GM12892 (cell line): ENCODE data around the gene MTHFD1L.

Experiments
- POLR2A ChIP-seq: IDR thresholded peaks from 2 replicates; pipeline ENCODE4 v1.6.1; 2011; ENCODE audit warnings: low read depth, low read length, control low read depth
- POLR2AphosphoS5 ChIP-seq: IDR thresholded peaks from 2 replicates; pipeline ENCODE4 v1.6.1; 2011; ENCODE audit warnings: low read depth, low read length, control low read depth

DNA sequence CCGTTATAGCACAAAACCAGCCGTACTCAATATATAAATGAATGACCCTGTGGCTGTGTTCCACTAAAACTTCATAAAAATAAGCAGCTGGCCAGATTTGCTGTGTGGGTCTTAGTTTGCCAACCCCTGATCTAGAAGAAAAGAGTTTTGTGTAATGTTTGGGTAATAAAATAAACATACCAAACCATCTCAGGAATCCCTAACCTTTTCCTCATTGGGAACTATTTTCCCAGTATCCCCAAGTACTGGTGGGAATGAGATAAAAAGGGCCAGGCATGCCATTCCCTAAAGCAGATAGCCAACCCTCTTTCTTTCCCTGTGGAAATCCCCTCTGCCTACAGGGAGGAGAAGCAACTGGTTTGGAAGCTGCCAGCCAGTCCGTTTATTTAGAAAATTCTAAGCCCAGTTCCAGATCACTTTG is 205.1 kb downstream of the MTHFD1L start:
- TF ChIP-seq POLR2A (no peak), POLR2AphosphoS5 (no peak)
